ENCODE measurements around the gene STARD13. TPM values are rescaled to one million over a fixed set of nuclear protein-coding genes. Genes with fewer than 3 reads are reported as not detected.

STARD13 gene
- total and polyA plus RNA-seq, 2 donors: 1.7 to 2.0 TPM

- H3K27ac ChIP-seq (ENCODE audit: low read depth in 1 of 2, low read length in 1 of 2): no peak overlapping the region
- H3K27me3 ChIP-seq (ENCODE audit: control insufficient read depth in 2 of 2, insufficient read depth in 1 of 2, low read length in 1 of 2): no peaks in the 10 kb centered on the region
- no peaks in the 10 kb centered on the region for H3K36me3 ChIP-seq (ENCODE audit: control insufficient read depth in 2 of 2, insufficient read depth in 2 of 2, low read length in 1 of 2)
- no peaks in the 10 kb centered on the region for H3K9me3 ChIP-seq (ENCODE audit: control insufficient read depth in 2 of 2, insufficient read depth in 1 of 2, low read length in 1 of 2)
- no peak overlapping the region for H3K4me3 ChIP-seq (ENCODE audit: low read length in 2 of 2)
- WGBS: 90% methylated on average over 5 of the region's 5 CpGs
- H3K4me1 ChIP-seq (ENCODE audit: control insufficient read depth in 2 of 2, insufficient read depth in 2 of 2, low read length in 2 of 2): no peaks in the 10 kb centered on the region
- no peak for DNase-seq (ENCODE audit: low read depth in 6 of 9, low spot score in 9 of 9)
These were observed 22.1 kb downstream of the STARD13 start for GRCh38 chr13:33263484-33263883.

- Histone ChIP-seq H3K4me1 (ENCODE audit: control insufficient read depth in 2 of 2, insufficient read depth in 2 of 2, low read length in 2 of 2) (no peaks in the 10 kb centered on the region), H3K27ac (ENCODE audit: low read depth in 1 of 2, low read length in 1 of 2) (no peak overlapping the region), H3K9me3 (ENCODE audit: control insufficient read depth in 2 of 2, insufficient read depth in 1 of 2, low read length in 1 of 2) (no peaks in the 10 kb centered on the region), H3K36me3 (ENCODE audit: control insufficient read depth in 2 of 2, insufficient read depth in 2 of 2, low read length in 1 of 2) (no peaks in the 10 kb centered on the region), H3K4me3 (ENCODE audit: low read length in 2 of 2) (no peak overlapping the region), H3K27me3 (ENCODE audit: control insufficient read depth in 2 of 2, insufficient read depth in 1 of 2, low read length in 1 of 2) (no peaks in the 10 kb centered on the region)
- 96% methylated on average over 2 of the region's 2 CpGs for WGBS
- no peak for DNase-seq (ENCODE audit: low read depth in 6 of 9, low spot score in 9 of 9)
These were observed 22.6 kb downstream of the STARD13 start for GRCh38 chr13:33262997-33263396.

GRCh38 chr13:33262594-33262993, 23.0 kb downstream of the STARD13 start:
- 72% methylated on average over 2 of the region's 2 CpGs for WGBS

GRCh38 chr13:33262062-33262487, 23.5 kb downstream of the STARD13 start:
- DNase-seq (ENCODE audit: low read depth in 6 of 9, low spot score in 9 of 9): no peak
- 93% methylated on average over 6 of the region's 6 CpGs for WGBS
- Histone ChIP-seq H3K27ac (ENCODE audit: low read depth in 1 of 2, low read length in 1 of 2) (no peak overlapping the region), H3K4me3 (ENCODE audit: low read length in 2 of 2) (no peak overlapping the region), H3K4me1 (ENCODE audit: control insufficient read depth in 2 of 2, insufficient read depth in 2 of 2, low read length in 2 of 2) (no peaks in the 10 kb centered on the region), H3K27me3 (ENCODE audit: control insufficient read depth in 2 of 2, insufficient read depth in 1 of 2, low read length in 1 of 2) (no peaks in the 10 kb centered on the region), H3K36me3 (ENCODE audit: control insufficient read depth in 2 of 2, insufficient read depth in 2 of 2, low read length in 1 of 2) (no peaks in the 10 kb centered on the region), H3K9me3 (ENCODE audit: control insufficient read depth in 2 of 2, insufficient read depth in 1 of 2, low read length in 1 of 2) (no peaks in the 10 kb centered on the region)

More at GRCh38 chr13:33262594-33262993, 23.0 kb downstream of the STARD13 start:
- Histone ChIP-seq H3K27me3 (ENCODE audit: control insufficient read depth in 2 of 2, insufficient read depth in 1 of 2, low read length in 1 of 2) (no peaks in the 10 kb centered on the region), H3K4me3 (ENCODE audit: low read length in 2 of 2) (no peak overlapping the region), H3K36me3 (ENCODE audit: control insufficient read depth in 2 of 2, insufficient read depth in 2 of 2, low read length in 1 of 2) (no peaks in the 10 kb centered on the region), H3K4me1 (ENCODE audit: control insufficient read depth in 2 of 2, insufficient read depth in 2 of 2, low read length in 2 of 2) (no peaks in the 10 kb centered on the region), H3K9me3 (ENCODE audit: control insufficient read depth in 2 of 2, insufficient read depth in 1 of 2, low read length in 1 of 2) (no peaks in the 10 kb centered on the region), H3K27ac (ENCODE audit: low read depth in 1 of 2, low read length in 1 of 2) (no peak overlapping the region)
- DNase-seq (ENCODE audit: low read depth in 6 of 9, low spot score in 9 of 9): no peak

GRCh38 chr13:33261387-33262061, 24.0 kb downstream of the STARD13 start:
- 95% methylated on average over 9 of the region's 9 CpGs for WGBS
- H3K4me3 ChIP-seq (ENCODE audit: low read length in 2 of 2): no peak overlapping the region
- H3K27ac ChIP-seq (ENCODE audit: low read depth in 1 of 2, low read length in 1 of 2): no peak overlapping the region
- H3K4me1 ChIP-seq (ENCODE audit: control insufficient read depth in 2 of 2, insufficient read depth in 2 of 2, low read length in 2 of 2): no peaks in the 10 kb centered on the region
- H3K36me3 ChIP-seq (ENCODE audit: control insufficient read depth in 2 of 2, insufficient read depth in 2 of 2, low read length in 1 of 2): no peaks in the 10 kb centered on the region
- H3K27me3 ChIP-seq (ENCODE audit: control insufficient read depth in 2 of 2, insufficient read depth in 1 of 2, low read length in 1 of 2): no peaks in the 10 kb centered on the region
- no peaks in the 10 kb centered on the region for H3K9me3 ChIP-seq (ENCODE audit: control insufficient read depth in 2 of 2, insufficient read depth in 1 of 2, low read length in 1 of 2)
- no peak for DNase-seq (ENCODE audit: low read depth in 6 of 9, low spot score in 9 of 9)

GRCh38 chr13:33260168-33261098, 25.1 kb downstream of the STARD13 start:
- 85% methylated on average over 10 of the region's 10 CpGs for WGBS
- no peak for DNase-seq (ENCODE audit: low read depth in 6 of 9, low spot score in 9 of 9)
- no peaks in the 10 kb centered on the region for H3K36me3 ChIP-seq (ENCODE audit: control insufficient read depth in 2 of 2, insufficient read depth in 2 of 2, low read length in 1 of 2)
- H3K4me3 ChIP-seq (ENCODE audit: low read length in 2 of 2): no peak overlapping the region
- H3K9me3 ChIP-seq (ENCODE audit: control insufficient read depth in 2 of 2, insufficient read depth in 1 of 2, low read length in 1 of 2): no peaks in the 10 kb centered on the region
- no peaks in the 10 kb centered on the region for H3K27me3 ChIP-seq (ENCODE audit: control insufficient read depth in 2 of 2, insufficient read depth in 1 of 2, low read length in 1 of 2)
- H3K27ac ChIP-seq (ENCODE audit: low read depth in 1 of 2, low read length in 1 of 2): no peak overlapping the region
- no peaks in the 10 kb centered on the region for H3K4me1 ChIP-seq (ENCODE audit: control insufficient read depth in 2 of 2, insufficient read depth in 2 of 2, low read length in 2 of 2)

- H3K9me3 ChIP-seq (ENCODE audit: control insufficient read depth in 2 of 2, insufficient read depth in 1 of 2, low read length in 1 of 2): no peaks in the 10 kb centered on the region
- H3K27me3 ChIP-seq (ENCODE audit: control insufficient read depth in 2 of 2, insufficient read depth in 1 of 2, low read length in 1 of 2): no peaks in the 10 kb centered on the region
- no peak for DNase-seq (ENCODE audit: low read depth in 6 of 9, low spot score in 9 of 9)
- no peak overlapping the region for H3K4me3 ChIP-seq (ENCODE audit: low read length in 2 of 2)
- whole genome bisulfite sequencing: 97% methylated on average over 2 of the region's 2 CpGs
- H3K4me1 ChIP-seq (ENCODE audit: control insufficient read depth in 2 of 2, insufficient read depth in 2 of 2, low read length in 2 of 2): no peaks in the 10 kb centered on the region
- H3K27ac ChIP-seq (ENCODE audit: low read depth in 1 of 2, low read length in 1 of 2): no peak overlapping the region
- H3K36me3 ChIP-seq (ENCODE audit: control insufficient read depth in 2 of 2, insufficient read depth in 2 of 2, low read length in 1 of 2): no peaks in the 10 kb centered on the region
These were observed 26.3 kb downstream of the STARD13 start for GRCh38 chr13:33259296-33259695.

GRCh38 chr13:33258808-33259193, 26.8 kb downstream of the STARD13 start:
- Histone ChIP-seq H3K36me3 (ENCODE audit: control insufficient read depth in 2 of 2, insufficient read depth in 2 of 2, low read length in 1 of 2) (no peaks in the 10 kb centered on the region), H3K4me1 (ENCODE audit: control insufficient read depth in 2 of 2, insufficient read depth in 2 of 2, low read length in 2 of 2) (no peaks in the 10 kb centered on the region), H3K27me3 (ENCODE audit: control insufficient read depth in 2 of 2, insufficient read depth in 1 of 2, low read length in 1 of 2) (no peaks in the 10 kb centered on the region), H3K27ac (ENCODE audit: low read depth in 1 of 2, low read length in 1 of 2) (no peak overlapping the region), H3K4me3 (ENCODE audit: low read length in 2 of 2) (no peak overlapping the region), H3K9me3 (ENCODE audit: control insufficient read depth in 2 of 2, insufficient read depth in 1 of 2, low read length in 1 of 2) (no peaks in the 10 kb centered on the region)
- no peak for DNase-seq (ENCODE audit: low read depth in 6 of 9, low spot score in 9 of 9)

Data from thymus (tissue), 11 donors.